OCI-LY7 (cell line): ENCODE measurements around the gene PCDH8.

Source experiments
- EZH2phosphoT487 ChIP-seq: fragments of 200-600 bp; sonication (generic); IDR thresholded peaks from 2 replicates; pipeline ENCODE4 v1.6.1; 2018; ENCODE audit warnings: low read depth, borderline replicate concordance, mild to moderate bottlenecking, mixed run types, antibody characterized with exemption, low read length, moderate library complexity, mixed read lengths
- TF ChIP-seq, protein P1 (sequence below): fragments of 200-600 bp; sonication (generic); conservative IDR thresholded peaks from 2 replicates; pipeline ENCODE4 v1.5.1; 2014; ENCODE audit warnings: mild to moderate bottlenecking, antibody characterized with exemption, low read length, moderate library complexity, mixed read lengths

DNA sequence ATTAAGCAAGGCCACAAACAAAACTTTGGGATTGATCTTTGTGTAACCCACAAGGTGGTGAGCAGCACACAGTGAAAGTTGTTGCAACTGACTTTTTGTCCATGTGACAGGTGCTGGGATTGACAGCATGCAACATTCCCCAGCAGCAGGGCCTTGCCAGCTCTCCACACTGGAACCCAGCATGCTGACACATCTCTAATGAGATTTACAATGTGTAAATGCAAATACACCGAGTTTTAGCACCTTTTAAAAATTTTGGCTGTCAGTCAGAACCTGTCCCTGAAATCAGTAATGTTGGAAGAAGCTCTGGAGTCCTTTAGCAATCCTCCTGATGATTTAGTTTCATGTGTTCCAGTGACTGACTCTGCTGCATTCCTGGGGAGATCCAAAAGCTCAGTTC is 16.5 kb upstream of the PCDH8 start:
- TF ChIP-seq, protein P1, sequence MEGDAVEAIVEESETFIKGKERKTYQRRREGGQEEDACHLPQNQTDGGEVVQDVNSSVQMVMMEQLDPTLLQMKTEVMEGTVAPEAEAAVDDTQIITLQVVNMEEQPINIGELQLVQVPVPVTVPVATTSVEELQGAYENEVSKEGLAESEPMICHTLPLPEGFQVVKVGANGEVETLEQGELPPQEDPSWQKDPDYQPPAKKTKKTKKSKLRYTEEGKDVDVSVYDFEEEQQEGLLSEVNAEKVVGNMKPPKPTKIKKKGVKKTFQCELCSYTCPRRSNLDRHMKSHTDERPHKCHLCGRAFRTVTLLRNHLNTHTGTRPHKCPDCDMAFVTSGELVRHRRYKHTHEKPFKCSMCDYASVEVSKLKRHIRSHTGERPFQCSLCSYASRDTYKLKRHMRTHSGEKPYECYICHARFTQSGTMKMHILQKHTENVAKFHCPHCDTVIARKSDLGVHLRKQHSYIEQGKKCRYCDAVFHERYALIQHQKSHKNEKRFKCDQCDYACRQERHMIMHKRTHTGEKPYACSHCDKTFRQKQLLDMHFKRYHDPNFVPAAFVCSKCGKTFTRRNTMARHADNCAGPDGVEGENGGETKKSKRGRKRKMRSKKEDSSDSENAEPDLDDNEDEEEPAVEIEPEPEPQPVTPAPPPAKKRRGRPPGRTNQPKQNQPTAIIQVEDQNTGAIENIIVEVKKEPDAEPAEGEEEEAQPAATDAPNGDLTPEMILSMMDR, result no peak
- no peak for TF ChIP-seq EZH2phosphoT487
